PC-9 (cell line): ENCODE measurements around the gene TXNDC12. TPM values are rescaled to one million over a fixed set of nuclear protein-coding genes. Genes with fewer than 3 reads are reported as not detected.
A peak's percentile ranks its signal among the peaks of the same experiment; 100 is the strongest.

Experiments used
- BruUV-seq: library from RNA; stranded (reverse); fragments of 400-500 nt; replicated peaks from 2 replicates; lab custom pipeline; 2021; lab: Mats Ljungman, UMichigan
- CTCF ChIA-PET: fragments of 300-600 bp; sonication (Branson Sonifier 250); formaldehyde crosslinking; loops from one replicate; lab custom pipeline; 2022; ENCODE audit warnings: antibody characterized with exemption; lab: Charles Lee
- POLR2A ChIA-PET: fragments of 300-600 bp; sonication (Branson Sonifier 250); formaldehyde crosslinking; loops from one replicate; lab custom pipeline; 2022; ENCODE audit warnings: antibody characterized with exemption; ENCODE audit not compliant: unreplicated experiment; lab: Charles Lee
- DNase-seq, 2 experiments: peaks; one replicate each; pipeline versions ENCODE4 v3.0.0 to v3.0.0-alpha.2; 2015 to 2022; ENCODE audit warnings: mixed read lengths in 1 of 2
- H2AFZ ChIP-seq: fragments of 200-600 bp; sonication (generic); 2 replicates; pipeline ENCODE4 v1.8.1; 2017; ENCODE audit warnings: antibody characterized with exemption
- H3F3A ChIP-seq: fragments of 200-600 bp; sonication (generic); 2 replicates; pipeline ENCODE4 v1.8.1; 2017; ENCODE audit warnings: antibody characterized with exemption, mild to moderate bottlenecking, low read depth; ENCODE audit not compliant: insufficient read depth
- H3K27ac ChIP-seq: fragments of 200-600 bp; sonication (generic); 2 replicates; pipeline ENCODE4 v1.6.1; 2016; ENCODE audit warnings: mixed run types
- H3K27me3 ChIP-seq: fragments of 200-600 bp; sonication (generic); 2 replicates; pipeline ENCODE4 v1.6.1; 2016; ENCODE audit warnings: low read depth, mixed run types; ENCODE audit not compliant: insufficient read depth
- H3K36me3 ChIP-seq: fragments of 200-600 bp; sonication (generic); 2 replicates; pipeline ENCODE4 v1.6.1; 2016; ENCODE audit warnings: low read depth, mixed run types
- H3K4me1 ChIP-seq: fragments of 200-600 bp; sonication (generic); replicated peaks from 2 replicates; pipeline ENCODE4 v1.6.1; 2016; ENCODE audit warnings: mixed run types; ENCODE audit not compliant: insufficient read depth
- H3K4me2 ChIP-seq: fragments of 200-600 bp; sonication (generic); 2 replicates; pipeline ENCODE4 v1.6.1; 2017; ENCODE audit warnings: mixed run types
- H3K4me3 ChIP-seq: fragments of 200-600 bp; sonication (generic); 2 replicates; pipeline ENCODE4 v1.6.1; 2016; ENCODE audit warnings: mixed run types
- H3K79me2 ChIP-seq: fragments of 200-600 bp; sonication (generic); 2 replicates; pipeline ENCODE4 v1.6.1; 2017; ENCODE audit warnings: low read depth, mixed run types
- H3K9me2 ChIP-seq: fragments of 200-600 bp; sonication (generic); 2 replicates; pipeline ENCODE4 v1.8.1; 2017; ENCODE audit warnings: mild to moderate bottlenecking; ENCODE audit not compliant: insufficient read depth
- H3K9me3 ChIP-seq: fragments of 200-600 bp; sonication (generic); 2 replicates; pipeline ENCODE4 v1.8.1; 2016; ENCODE audit warnings: low read depth; ENCODE audit not compliant: insufficient read depth
- H4K20me1 ChIP-seq: fragments of 200-600 bp; sonication (generic); 2 replicates; pipeline ENCODE4 v1.8.1; 2017; ENCODE audit not compliant: insufficient read depth
- EZH2 ChIP-seq: fragments of 200-600 bp; sonication (generic); IDR thresholded peaks from 2 replicates; pipeline ENCODE4 v1.8.0; 2017; ENCODE audit warnings: antibody characterized with exemption, low read depth
- intact Hi-C: fragments of 100-400 bp; cut with micrococcal nuclease; formaldehyde crosslinking; loops from one replicate; pipeline ENCODE4 v1.10.0; 2022; ENCODE audit not compliant: unreplicated experiment
- total RNA-seq: library from RNA; stranded (reverse); gene quantifications from 2 replicates; pipeline ENCODE4 v1.2.3, GENCODE V29; 2021
- TF ChIP-seq, protein P1 (sequence below): fragments of 200-600 bp; sonication (generic); conservative IDR thresholded peaks from 2 replicates; pipeline ENCODE4 v1.6.1; 2017; ENCODE audit warnings: mixed run types, antibody characterized with exemption, mild to moderate bottlenecking, moderate library complexity

Gene TXNDC12
- total RNA-seq, 1 experiment from 2014 or later: 61.3 TPM

DNA sequence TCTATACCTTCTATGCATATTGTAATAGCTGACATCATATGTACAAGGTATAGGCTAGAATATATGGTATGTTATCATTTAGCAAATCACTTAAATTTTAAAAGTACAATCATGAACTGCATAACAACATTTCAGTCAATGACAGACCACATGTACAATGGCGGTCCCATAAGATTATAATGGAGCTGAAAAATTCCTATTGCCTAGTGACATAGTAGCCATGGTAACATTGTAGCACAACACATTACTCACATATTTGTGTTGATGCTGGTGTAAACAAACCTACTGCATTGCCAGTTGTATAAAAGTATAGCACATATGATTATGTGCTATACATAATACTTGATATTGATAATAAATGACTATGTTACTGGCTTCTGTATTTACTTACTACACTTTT lies 73.4 kb downstream of the TXNDC12 start:
- Histone ChIP-seq H3K4me1 (peaks cover 17% of the 10 kb centered on the region), H3K9me3 (no peaks in the 10 kb centered on the region), H3K9me2 (no peaks in the 10 kb centered on the region), H3K4me3 (no peak overlapping the region), H2AFZ (no peak overlapping the region), H3K4me2 (no peak overlapping the region), H3K79me2 (no peaks in the 10 kb centered on the region), H4K20me1 (no peaks in the 10 kb centered on the region), H3K36me3 (no peaks in the 10 kb centered on the region), H3F3A (peaks cover 12% of the 10 kb centered on the region), H3K27me3 (no peaks in the 10 kb centered on the region), H3K27ac (no peak overlapping the region)
- BruUV-seq: no TSS peak
- DNase-seq: no peak
- CTCF ChIA-PET: no interaction called here
- intact Hi-C loops: no loop called here
- POLR2A ChIA-PET: no interaction called here
- TF ChIP-seq, protein P1, sequence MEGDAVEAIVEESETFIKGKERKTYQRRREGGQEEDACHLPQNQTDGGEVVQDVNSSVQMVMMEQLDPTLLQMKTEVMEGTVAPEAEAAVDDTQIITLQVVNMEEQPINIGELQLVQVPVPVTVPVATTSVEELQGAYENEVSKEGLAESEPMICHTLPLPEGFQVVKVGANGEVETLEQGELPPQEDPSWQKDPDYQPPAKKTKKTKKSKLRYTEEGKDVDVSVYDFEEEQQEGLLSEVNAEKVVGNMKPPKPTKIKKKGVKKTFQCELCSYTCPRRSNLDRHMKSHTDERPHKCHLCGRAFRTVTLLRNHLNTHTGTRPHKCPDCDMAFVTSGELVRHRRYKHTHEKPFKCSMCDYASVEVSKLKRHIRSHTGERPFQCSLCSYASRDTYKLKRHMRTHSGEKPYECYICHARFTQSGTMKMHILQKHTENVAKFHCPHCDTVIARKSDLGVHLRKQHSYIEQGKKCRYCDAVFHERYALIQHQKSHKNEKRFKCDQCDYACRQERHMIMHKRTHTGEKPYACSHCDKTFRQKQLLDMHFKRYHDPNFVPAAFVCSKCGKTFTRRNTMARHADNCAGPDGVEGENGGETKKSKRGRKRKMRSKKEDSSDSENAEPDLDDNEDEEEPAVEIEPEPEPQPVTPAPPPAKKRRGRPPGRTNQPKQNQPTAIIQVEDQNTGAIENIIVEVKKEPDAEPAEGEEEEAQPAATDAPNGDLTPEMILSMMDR: no peak
- TF ChIP-seq EZH2: no peak

GRCh38 chr1:51978099-51978498 lies 76.9 kb downstream of the TXNDC12 start:
- no peak overlapping the region for H3K4me3 ChIP-seq
- intact Hi-C loops: no loop called here
- no peaks in the 10 kb centered on the region for H4K20me1 ChIP-seq
- H3K9me3 ChIP-seq: no peaks in the 10 kb centered on the region; the same call in 1 of the 2 replicates
- BruUV-seq: no TSS peak
- no peaks in the 10 kb centered on the region for H3K36me3 ChIP-seq
- DNase-seq: no peak
- POLR2A ChIA-PET: no interaction called here
- no peak overlapping the region for H3K4me2 ChIP-seq
- no peak for TF ChIP-seq EZH2
- TF ChIP-seq, protein P1: no peak
- CTCF ChIA-PET: no interaction called here
- peaks cover 26% of the 10 kb centered on the region for H3F3A ChIP-seq
- H3K4me1 ChIP-seq: peaks cover 37% of the 10 kb centered on the region
- no peaks in the 10 kb centered on the region for H3K27me3 ChIP-seq
- H3K9me2 ChIP-seq: no peaks in the 10 kb centered on the region
- H3K79me2 ChIP-seq: no peaks in the 10 kb centered on the region
- no peak overlapping the region for H2AFZ ChIP-seq
- no peak overlapping the region for H3K27ac ChIP-seq

DNA sequence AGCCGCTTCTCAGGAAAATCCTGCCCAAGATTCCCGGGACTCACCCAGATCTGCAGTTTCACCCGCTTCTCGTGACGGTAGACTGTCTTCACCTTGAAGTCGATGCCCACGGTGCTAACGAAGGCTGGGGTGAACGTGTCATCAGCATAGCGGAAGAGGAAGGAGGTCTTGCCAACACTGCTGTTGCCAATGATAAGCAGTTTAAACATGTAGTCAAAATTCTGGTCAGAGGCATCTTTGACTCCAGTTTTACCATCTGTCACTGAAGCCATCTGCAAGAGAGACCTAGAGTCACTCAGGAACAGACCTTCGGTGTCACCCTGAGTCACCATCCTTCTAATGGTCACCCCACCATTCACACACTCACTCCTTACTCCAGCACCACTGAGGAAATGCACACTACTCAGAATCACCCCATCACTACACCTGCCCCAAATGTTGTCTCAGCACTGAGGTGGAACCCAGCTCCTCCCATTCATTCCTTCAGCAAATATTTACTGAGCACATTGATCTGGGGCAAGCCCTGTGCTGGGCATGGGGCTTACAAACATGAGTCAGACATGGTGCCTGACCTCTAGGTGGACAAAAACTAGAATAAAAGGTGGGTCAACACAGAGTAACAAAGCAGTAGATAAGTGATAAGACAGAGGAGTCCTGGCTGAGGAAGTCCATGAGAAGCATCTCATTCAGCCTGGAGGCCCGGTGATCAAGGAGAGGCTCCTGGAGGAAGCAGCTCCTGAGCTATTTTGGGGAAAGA lies 78.0 kb downstream of the TXNDC12 start:
- ChIA-PET POLR2A (no interaction called here), CTCF (interaction anchor here (0.8 kb wide), 1 partner anchor 681 kb away, joined by 3 read pairs; no protein-coding TSS in a partner anchor)
- DNase-seq: peak in 1 of 2 experiments; percentile 68
- no TSS peak for BruUV-seq
- TF ChIP-seq, protein P1: no peak
- no peak for TF ChIP-seq EZH2
- H3F3A ChIP-seq: peaks cover 26% of the 10 kb centered on the region
- H3K36me3 ChIP-seq: no peaks in the 10 kb centered on the region
- H3K9me2 ChIP-seq: no peaks in the 10 kb centered on the region
- no peak overlapping the region for H3K27ac ChIP-seq
- peaks cover 37% of the 10 kb centered on the region for H3K4me1 ChIP-seq
- no peaks in the 10 kb centered on the region for H4K20me1 ChIP-seq
- no peak overlapping the region for H3K4me3 ChIP-seq
- no peak overlapping the region for H2AFZ ChIP-seq
- no peaks in the 10 kb centered on the region for H3K27me3 ChIP-seq
- no peaks in the 10 kb centered on the region; the same call in 1 of the 2 replicates for H3K9me3 ChIP-seq
- intact Hi-C loops: no loop called here
- peak overlapping the region; percentile 21; the same call in 1 of the 2 replicates for H3K4me2 ChIP-seq
- no peaks in the 10 kb centered on the region for H3K79me2 ChIP-seq
